ENCODE measurements around the gene MN1. TPM values are rescaled to one million over a fixed set of nuclear protein-coding genes. Genes with fewer than 3 reads are reported as not detected.

The MN1 gene
- total and polyA plus RNA-seq, 2 of the 4 experiments (the other 2 are of a cell fraction) = 0.36 to 1.3 TPM

DNA sequence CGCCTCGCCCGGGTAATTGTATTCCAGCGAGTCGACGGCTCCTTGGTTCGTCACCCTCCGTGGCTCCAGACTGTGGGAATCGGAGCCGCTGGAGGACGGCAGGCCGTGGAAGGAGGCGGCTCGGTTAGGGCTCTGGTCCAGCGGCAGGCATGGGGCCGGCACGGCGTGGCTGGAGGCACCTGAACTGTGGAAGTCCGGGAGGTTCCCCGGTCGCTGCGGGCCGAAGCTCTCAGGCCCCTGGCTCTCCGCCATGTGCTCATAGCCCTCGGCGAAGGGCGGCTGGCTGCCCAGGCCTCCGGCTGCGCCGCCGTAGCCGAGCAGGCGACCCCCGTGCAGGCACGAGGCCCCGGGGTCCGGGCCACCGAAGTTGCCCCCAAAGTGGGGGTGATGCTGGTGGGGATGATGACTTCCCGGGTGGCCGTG, 1.7 kb downstream of the MN1 start:
- H3K18ac ChIP-seq (ENCODE audit: low read depth, low read length) = no peak overlapping the region
- peak overlapping the region; percentile 77 for H3K4me2 ChIP-seq (ENCODE audit: low read depth, low read length)
- no peak overlapping the region for H3K27ac ChIP-seq (ENCODE audit: insufficient read depth, low read length)
- no peaks in the 10 kb centered on the region; a peak in 2 of 4 replicates for H3K79me1 ChIP-seq (ENCODE audit: low read depth in 1 of 2, low read length in 2 of 2)
- DNase-seq (no peak), ATAC-seq (ENCODE audit: low read depth) (no peak)
- no peak overlapping the region for H2BK20ac ChIP-seq (ENCODE audit: low read depth, low read length)
- H3K23ac ChIP-seq (ENCODE audit: low read depth, low read length) = peak overlapping the region; percentile 59; the same call in 1 of the 2 replicates
- H3K4me3 ChIP-seq (ENCODE audit: insufficient read depth, low read depth, low read length) = peak overlapping the region; percentile 98
- in situ Hi-C loops (cut with MboI; ENCODE audit: low sequenced_read_pairs) (loop anchor here (10.0 kb wide), 1 partner anchor 395 kb away; no protein-coding TSS in a partner anchor), intact Hi-C loops (cut with micrococcal nuclease) (loop anchor here (5.0 to 10.0 kb wide), 6 partner anchors 67 to 908 kb away; no protein-coding TSS in a partner anchor), dilution Hi-C loops (cut with HindIII; ENCODE audit: low sequenced_read_pairs, unreplicated experiment) (no loop called here)
- no peak overlapping the region for H2BK120ac ChIP-seq (ENCODE audit: low read depth, low read length)
- no peak overlapping the region for H3K14ac ChIP-seq (replicated peaks; ENCODE audit: low read depth, low read length)
- no peak overlapping the region for H4K5ac ChIP-seq (ENCODE audit: low read depth, low read length)
- no peak overlapping the region for H3K9ac ChIP-seq (ENCODE audit: low read depth, low read length)
- no peak overlapping the region for H3K4ac ChIP-seq (ENCODE audit: low read depth, low read length)
- no peaks in the 10 kb centered on the region for H3K9me3 ChIP-seq (ENCODE audit: control insufficient read depth, insufficient read depth, low read length)
- TF ChIP-seq CHD1 (IDR thresholded peaks at IDR 0.05; ENCODE audit: low read depth, low read length) (no peak), RFX5 (IDR thresholded peaks at IDR 0.05; ENCODE audit: low read depth, low read length) (no peak), MXI1 (IDR thresholded peaks at IDR 0.05; ENCODE audit: borderline replicate concordance, low read depth, low read length) (no peak), SMC3 (IDR thresholded peaks at IDR 0.05; ENCODE audit: low read depth, low read length) (no peak), NFE2L2 (IDR thresholded peaks at IDR 0.05; ENCODE audit: low read depth, low read length) (no peak), RCOR1 (IDR thresholded peaks at IDR 0.05; ENCODE audit: insufficient replicate concordance, low read length) (no peak), CEBPB (IDR thresholded peaks at IDR 0.05; ENCODE audit: low read depth, low read length) (no peak), POLR2A (IDR thresholded peaks at IDR 0.05; ENCODE audit: low read depth, low read length) (no peak), BHLHE40 (IDR thresholded peaks at IDR 0.05; ENCODE audit: low read depth, low read length) (no peak), FOS (IDR thresholded peaks at IDR 0.05; ENCODE audit: low read depth, low read length) (no peak), MAFK (IDR thresholded peaks at IDR 0.05; ENCODE audit: low read depth, low read length) (no peak), RAD21 (IDR thresholded peaks at IDR 0.05; ENCODE audit: low read length) (no peak), MAZ (IDR thresholded peaks at IDR 0.05; ENCODE audit: borderline replicate concordance, low read depth, low read length) (no peak)
- TF ChIP-seq, protein P1, sequence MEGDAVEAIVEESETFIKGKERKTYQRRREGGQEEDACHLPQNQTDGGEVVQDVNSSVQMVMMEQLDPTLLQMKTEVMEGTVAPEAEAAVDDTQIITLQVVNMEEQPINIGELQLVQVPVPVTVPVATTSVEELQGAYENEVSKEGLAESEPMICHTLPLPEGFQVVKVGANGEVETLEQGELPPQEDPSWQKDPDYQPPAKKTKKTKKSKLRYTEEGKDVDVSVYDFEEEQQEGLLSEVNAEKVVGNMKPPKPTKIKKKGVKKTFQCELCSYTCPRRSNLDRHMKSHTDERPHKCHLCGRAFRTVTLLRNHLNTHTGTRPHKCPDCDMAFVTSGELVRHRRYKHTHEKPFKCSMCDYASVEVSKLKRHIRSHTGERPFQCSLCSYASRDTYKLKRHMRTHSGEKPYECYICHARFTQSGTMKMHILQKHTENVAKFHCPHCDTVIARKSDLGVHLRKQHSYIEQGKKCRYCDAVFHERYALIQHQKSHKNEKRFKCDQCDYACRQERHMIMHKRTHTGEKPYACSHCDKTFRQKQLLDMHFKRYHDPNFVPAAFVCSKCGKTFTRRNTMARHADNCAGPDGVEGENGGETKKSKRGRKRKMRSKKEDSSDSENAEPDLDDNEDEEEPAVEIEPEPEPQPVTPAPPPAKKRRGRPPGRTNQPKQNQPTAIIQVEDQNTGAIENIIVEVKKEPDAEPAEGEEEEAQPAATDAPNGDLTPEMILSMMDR (conservative IDR thresholded peaks at IDR 0.05; ENCODE audit: low read depth, low read length) = no peak
- TF ChIP-seq, protein P2, sequence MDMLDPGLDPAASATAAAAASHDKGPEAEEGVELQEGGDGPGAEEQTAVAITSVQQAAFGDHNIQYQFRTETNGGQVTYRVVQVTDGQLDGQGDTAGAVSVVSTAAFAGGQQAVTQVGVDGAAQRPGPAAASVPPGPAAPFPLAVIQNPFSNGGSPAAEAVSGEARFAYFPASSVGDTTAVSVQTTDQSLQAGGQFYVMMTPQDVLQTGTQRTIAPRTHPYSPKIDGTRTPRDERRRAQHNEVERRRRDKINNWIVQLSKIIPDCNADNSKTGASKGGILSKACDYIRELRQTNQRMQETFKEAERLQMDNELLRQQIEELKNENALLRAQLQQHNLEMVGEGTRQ (IDR thresholded peaks at IDR 0.05; ENCODE audit: low read depth, low read length) = no peak
- TF ChIP-seq, protein P3, sequence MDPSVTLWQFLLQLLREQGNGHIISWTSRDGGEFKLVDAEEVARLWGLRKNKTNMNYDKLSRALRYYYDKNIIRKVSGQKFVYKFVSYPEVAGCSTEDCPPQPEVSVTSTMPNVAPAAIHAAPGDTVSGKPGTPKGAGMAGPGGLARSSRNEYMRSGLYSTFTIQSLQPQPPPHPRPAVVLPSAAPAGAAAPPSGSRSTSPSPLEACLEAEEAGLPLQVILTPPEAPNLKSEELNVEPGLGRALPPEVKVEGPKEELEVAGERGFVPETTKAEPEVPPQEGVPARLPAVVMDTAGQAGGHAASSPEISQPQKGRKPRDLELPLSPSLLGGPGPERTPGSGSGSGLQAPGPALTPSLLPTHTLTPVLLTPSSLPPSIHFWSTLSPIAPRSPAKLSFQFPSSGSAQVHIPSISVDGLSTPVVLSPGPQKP (IDR thresholded peaks at IDR 0.05; ENCODE audit: borderline replicate concordance, low read depth, low read length) = no peak
- no peak overlapping the region for H2AK5ac ChIP-seq (ENCODE audit: low read depth, low read length)
- POLR2A ChIA-PET (ENCODE audit: unreplicated experiment) = no interaction called here
- H3K56ac ChIP-seq (ENCODE audit: extremely low read depth, insufficient read depth, low read length) = no peak overlapping the region
- H3K4me1 ChIP-seq (ENCODE audit: control insufficient read depth, insufficient read depth, low read length) = peaks cover 13% of the 10 kb centered on the region
- no peak overlapping the region for H2BK5ac ChIP-seq (ENCODE audit: low read depth, low read length, poor library complexity, severe bottlenecking)
- H2BK15ac ChIP-seq (ENCODE audit: low read depth, low read length) = no peak overlapping the region
- no peak overlapping the region for H4K91ac ChIP-seq (ENCODE audit: insufficient read depth, low read depth, low read length)
- CTCF ChIA-PET = interaction anchor here (0.6 to 1.3 kb wide), 2 partner anchors 22 to 1043 kb away, joined by 3 to 4 read pairs; no protein-coding TSS in a partner anchor
- no TSS peak for BruUV-seq (replicated peaks)
- no peak overlapping the region for H4K8ac ChIP-seq (ENCODE audit: low read depth in 2 of 2, low read length in 2 of 2)
- peak overlapping the region; percentile 97 for H2AFZ ChIP-seq (replicated peaks; ENCODE audit: low read length, poor library complexity)
- H3K9me1 ChIP-seq (ENCODE audit: insufficient read depth, low read length) = 0 out of 2 replicates have a peak, but pooled peaks cover 3% of the 10 kb centered on the region
- peaks cover 23% of the 10 kb centered on the region; the same call in 1 of the 2 replicates for H3K36me3 ChIP-seq (ENCODE audit: control insufficient read depth, insufficient read depth, low read length)
- 39% methylated on average over 19 of the region's 40 CpGs; no CpG with 5 or more reads in 1 of the 2 experiments for WGBS, 2 experiments (ENCODE audit: extremely low coverage in 2 of 2, insufficient read length in 1 of 2)
- H3K27me3 ChIP-seq (ENCODE audit: control insufficient read depth, insufficient read depth, low read length) = no peaks in the 10 kb centered on the region; the same call in 1 of the 2 replicates
- H2AK9ac ChIP-seq (replicated peaks; ENCODE audit: low read depth, low read length, poor library complexity) = peak overlapping the region; percentile 65
- peaks cover 8% of the 10 kb centered on the region for H4K20me1 ChIP-seq (ENCODE audit: insufficient read depth, low read length)
